NCI-H1436 (cell line): ENCODE data around the gene SH3TC2.

Experiments
- DNase-seq: peaks from one replicate; lab custom pipeline; 2025; lab: John Stamatoyannopoulos, UW

Gene SH3TC2

DNA sequence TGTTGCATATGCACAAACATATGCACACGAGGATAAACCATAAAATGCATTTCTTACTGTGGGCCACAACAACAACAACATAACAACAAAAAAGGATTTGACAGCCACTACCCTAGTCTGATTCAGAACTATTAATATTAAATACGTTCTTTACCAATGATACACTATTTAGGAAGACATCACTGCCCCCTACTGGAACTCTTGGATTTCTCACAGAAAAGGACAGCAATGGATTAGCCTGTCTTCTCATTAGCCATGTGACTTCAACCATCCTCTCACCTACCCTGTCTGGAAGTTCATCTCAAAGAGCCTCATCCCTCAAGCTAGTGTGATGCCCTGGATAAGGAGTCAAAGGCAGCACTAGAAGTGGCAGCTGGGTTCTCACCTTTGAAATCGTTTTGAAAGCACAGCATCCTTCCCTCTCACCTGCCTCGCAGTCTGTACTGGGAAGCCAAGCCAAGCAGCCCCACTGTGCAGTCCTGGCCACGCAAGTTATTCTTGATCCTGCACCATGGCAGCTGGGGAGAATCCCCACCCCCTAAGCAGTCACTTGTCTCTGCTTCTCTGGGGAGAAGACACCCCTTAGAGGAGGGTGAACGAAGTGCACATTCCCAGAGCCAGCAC, 64.6 kb downstream of the SH3TC2 start:
- DNase-seq = peak; percentile 10

DNA sequence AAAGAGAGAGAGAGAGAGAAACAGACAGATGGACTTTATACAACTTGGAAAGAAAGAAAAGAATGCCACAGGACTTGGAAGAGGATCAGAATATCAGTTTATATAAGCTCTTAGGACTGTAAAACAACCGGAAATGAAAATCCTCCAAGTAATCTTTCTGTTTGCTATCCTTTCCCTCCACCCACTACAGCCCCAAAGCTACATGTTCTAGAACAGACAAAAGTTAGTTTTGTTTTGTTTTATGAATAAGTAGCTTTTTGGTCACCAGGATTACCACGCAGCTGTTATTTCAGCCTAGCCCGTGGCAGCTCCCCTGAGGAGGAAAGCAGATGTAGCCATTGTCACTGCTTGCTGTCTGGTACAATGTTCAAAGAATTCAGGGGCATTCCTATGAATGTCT, 66.6 kb downstream of the SH3TC2 start:
- no peak for DNase-seq

DNA sequence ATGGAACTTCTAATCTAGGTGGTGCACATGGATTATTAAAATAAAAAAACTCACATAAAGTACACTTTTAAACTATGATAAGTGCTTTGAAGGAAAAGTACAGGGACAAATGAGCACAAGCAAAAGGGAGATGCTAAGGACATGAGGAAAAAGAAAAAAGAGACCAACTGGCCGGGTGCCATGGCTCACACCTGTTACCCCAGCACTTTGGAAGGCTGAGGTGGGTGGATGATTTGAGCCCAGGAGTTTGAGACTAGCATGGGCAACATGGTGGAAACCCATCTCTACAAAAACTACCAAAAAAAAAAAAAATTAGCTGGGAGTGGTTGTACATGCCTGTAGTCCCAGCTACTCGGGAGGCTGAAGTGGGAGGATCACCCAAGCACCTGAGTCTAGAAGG, 67.1 kb downstream of the SH3TC2 start:
- DNase-seq = no peak

DNA sequence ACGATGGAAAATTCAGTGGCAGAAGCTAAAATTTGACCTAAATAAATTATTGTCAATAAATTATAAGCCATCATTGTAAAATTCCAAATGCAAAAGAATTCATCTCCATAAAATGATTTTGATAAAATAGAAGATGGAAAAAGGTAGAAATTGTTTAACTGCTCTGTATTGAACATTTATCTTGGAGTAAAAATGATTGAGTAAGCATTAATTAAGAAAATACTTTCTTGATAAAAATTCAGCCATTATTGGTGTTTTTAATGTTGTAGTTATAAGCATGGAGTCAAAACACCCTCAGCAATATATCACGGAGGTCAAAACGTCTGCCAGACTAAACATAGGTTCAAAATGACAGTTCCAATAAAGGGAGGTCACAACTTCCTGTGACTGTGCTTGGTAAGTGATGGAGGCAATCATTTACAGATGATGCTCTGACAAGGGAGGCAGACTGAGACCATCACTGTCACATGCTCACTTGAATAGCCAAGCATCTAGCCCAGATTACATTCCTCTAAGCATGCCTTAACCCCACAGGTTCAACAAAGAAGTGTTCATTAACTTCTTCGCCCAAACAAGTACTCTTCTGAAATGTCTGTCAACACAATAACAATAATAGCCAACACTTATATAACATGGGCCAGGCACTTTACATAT, 69.5 kb downstream of the SH3TC2 start:
- DNase-seq = no peak

DNA sequence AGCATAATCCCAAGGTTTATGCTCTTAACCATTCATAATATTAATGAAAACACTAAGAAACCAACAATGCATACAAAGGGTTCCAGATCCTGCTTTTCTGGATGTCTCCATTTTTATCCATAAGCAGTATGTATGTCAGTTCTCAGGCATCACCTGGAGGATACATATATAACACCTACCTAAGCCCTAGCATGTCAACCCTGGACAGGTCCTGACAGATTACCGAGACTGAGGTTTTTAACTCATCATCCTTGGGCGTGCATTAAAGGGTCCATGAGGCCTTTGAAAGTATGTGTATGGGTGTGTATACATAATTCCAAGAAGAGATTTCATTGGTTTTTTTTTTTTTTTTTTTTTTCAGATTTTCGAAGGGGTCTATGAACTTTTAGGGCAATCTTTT, 70.6 kb downstream of the SH3TC2 start:
- DNase-seq = no peak

DNA sequence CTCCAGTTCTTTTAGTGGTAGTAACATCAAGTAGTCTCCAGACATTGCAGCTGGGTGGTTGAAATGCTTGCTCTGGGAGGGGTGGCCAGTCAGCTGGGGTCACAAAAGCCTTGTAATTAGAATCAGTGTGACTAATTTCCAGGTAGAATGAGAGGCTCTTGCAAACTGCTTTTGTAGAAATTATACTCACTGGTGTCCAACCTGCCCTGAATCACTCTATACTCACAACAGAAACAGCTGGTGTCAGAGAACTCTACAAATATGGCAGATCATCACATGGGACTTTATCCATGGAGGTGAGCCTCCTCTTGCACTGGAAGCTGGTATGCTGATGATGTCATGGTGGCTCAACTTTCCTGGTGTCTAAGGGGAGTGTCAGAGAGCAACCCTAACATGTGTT, 71.3 kb downstream of the SH3TC2 start:
- no peak for DNase-seq

DNA sequence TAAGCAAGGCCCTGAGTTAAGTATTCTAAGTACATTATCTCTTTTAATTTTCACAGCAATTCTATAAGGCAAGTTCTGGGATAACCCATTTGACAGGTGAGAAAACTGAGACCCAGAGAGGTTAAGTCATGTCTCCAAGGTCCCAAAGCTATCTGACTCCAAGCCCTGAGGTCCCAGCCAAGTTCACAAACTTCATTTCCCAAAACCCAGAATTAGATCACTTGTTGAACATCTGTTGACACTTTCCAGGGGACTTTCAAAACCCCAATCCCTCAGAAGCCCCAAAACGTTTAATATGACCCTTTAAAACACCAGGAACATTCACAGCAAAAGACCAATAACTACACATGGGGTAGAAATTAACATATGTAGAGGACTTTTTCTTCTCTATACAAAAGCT, 72.0 kb downstream of the SH3TC2 start:
- DNase-seq = no peak

DNA sequence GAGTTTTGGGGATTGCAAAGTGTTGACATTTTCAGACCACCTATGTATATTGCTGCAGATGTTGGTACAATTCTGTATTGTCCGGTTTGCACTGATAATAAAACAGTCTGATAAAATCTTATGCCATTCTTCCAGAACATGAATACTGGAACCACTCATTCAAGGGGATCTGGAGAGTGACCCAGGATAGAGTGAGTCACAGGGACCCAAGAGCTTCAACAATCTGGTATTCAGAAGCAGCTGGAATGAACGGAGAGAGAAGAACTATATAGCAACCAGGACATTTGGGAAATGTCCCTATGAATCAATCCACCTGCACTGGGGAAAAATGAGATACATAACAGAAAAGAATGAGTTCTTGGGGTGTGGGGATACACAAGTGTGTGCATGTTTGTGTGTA, 73.3 kb downstream of the SH3TC2 start:
- DNase-seq = no peak

DNA sequence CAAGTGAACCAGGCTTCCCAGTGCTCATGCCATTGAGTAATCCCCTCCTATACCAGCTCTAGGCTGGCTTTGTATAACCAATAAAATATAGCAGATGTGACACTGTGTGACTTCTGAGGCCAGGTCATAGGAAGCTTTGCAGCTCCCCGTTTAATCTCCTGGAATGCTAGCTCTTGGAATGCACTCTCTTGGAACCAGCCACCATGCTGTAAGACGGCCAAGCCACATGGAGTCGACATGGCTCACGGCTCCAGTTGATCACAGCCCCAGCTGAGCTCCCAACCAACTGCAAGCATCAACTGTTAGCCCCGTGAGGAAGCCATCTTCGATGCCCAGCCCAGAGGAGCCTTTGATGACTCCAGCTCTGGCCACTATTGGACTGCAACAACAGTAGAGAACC, 74.5 kb downstream of the SH3TC2 start:
- no peak for DNase-seq

DNA sequence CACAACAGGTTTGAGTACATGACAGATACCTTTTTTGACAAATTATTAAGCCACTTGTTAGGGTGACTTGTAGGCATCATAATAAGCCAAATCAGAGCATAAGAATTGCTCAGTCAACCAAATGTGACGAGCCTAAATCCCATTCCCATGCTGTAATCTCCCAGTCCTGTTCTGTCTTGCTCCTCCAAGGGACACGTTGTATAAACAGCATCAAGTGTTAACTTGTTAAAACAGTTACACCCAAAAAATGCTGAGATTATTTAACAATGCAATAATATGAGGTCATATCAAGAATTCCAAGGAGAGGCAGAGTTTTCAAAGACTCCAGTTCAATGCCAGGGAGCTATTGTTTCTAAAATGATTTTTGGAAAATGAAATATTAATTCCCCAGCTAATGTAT, 76.2 kb downstream of the SH3TC2 start:
- DNase-seq = no peak

DNA sequence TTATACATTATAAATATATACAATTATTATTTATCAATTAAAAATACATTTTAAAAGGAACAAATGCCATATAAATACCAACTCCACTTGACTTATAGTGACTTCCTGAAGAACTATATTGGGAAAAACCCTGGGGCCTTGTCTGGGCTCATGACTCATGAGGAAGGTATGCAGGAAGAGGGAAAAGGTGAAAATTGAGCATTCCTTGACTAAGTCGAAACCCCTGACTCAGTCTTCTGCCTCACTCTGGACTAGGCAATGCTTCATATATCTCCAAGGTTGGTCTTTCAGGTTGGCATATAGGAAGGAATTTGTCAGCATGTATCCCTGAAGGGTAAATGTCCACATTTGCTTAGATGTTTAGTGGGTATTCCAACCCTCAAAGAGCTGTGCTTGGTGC, 78.5 kb downstream of the SH3TC2 start:
- DNase-seq = no peak

DNA sequence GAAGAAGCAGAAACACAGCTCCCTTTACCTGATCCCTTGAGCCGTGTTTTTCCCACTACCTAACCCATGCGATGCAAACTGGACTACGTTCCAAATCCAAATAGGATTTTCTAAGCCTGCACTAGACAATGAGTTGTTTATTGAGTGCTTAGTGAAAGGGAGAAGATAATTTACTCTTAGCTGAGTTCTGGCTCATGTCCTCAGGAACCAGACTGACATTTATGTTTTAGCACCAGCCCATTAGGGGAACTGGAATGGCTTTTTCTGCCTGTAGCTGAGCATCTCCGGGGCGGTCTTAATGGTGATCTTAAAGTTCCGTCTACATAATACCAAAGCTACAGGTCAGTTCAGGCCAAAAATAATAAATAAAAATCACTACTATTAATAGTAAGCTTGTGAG, 81.5 kb downstream of the SH3TC2 start:
- no peak for DNase-seq

DNA sequence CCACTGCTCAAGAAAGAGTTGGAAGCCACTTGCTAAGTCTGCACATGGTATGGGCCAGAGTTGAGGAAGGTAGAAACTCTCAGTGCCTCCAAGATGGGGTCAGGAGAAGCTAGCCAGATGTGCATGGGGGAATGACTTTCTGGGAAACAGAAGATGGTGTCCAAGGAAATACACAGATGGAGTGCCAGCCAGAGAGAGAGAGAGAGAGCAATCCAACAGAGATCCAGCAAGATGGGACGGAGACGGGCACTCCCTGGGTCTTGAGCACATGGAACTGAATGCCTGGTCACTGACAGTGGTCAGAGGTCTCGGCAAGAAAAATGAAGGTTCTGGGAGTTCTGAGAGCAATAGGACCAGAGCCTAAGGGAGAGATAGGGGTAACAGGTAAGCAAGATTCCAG, 82.1 kb downstream of the SH3TC2 start:
- no peak for DNase-seq

DNA sequence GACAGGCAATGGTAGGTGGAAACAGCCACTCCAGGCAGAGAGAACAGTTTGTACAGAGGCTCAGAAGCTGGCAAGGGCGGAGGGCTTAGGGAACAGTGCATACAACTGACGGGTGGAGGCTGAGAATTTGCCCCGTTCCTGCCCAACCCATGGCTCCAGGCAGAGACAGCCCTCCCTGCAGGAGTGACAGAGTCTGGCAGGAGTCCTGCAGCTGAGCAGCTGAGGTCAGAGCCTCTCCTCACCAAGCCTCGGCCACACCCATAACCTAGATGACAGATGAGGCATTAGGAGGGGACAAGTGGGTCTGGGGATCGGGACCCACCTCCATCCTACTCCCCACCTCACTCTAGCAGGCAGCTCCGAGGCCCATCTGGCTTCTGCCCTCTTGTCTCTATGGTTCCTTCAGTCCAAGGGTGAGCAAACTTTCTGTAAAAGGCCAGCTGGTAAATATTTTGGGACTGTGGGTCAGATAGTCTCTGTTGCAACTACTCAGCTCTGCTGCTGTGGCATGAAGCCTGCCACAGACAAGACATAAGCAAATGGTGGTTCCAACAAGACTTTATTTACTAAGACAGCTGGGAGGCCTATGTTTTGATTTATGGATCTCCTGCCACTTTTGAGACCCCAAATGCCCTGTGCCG, 83.7 kb downstream of the SH3TC2 start:
- no peak for DNase-seq

DNA sequence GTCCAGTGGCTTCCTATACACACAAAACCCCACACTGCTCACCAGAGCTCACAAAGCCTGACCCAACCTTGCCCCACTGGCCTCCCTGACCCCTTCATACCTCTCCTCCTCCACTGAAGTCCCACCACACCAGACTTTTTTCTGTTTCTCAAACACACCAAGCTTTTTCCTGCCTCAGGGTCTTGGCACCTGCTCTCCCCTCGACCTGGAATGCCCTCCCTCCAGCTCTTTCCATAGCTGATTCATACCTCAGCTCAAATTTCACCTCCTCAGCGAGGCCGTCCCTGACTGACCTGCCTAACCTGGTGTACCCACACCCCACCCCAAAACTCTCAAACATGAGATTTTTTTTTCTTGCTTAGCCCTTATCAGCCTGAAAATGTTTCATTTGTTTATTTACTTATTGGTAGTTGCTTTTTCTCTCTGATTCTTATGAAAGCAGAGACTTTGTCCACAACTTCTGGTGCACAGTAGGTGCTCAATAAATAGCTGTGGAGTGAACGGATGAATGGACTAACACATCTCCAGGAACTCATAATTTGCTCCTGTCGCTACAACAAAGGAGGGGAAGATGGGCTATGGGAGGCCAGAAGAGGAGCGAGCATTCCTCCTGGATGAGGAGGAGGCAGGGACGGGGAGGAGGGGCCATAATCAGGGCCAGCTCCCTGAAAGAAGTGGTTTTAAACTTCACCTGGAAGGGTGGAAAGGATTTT, 84.3 kb downstream of the SH3TC2 start:
- no peak for DNase-seq

DNA sequence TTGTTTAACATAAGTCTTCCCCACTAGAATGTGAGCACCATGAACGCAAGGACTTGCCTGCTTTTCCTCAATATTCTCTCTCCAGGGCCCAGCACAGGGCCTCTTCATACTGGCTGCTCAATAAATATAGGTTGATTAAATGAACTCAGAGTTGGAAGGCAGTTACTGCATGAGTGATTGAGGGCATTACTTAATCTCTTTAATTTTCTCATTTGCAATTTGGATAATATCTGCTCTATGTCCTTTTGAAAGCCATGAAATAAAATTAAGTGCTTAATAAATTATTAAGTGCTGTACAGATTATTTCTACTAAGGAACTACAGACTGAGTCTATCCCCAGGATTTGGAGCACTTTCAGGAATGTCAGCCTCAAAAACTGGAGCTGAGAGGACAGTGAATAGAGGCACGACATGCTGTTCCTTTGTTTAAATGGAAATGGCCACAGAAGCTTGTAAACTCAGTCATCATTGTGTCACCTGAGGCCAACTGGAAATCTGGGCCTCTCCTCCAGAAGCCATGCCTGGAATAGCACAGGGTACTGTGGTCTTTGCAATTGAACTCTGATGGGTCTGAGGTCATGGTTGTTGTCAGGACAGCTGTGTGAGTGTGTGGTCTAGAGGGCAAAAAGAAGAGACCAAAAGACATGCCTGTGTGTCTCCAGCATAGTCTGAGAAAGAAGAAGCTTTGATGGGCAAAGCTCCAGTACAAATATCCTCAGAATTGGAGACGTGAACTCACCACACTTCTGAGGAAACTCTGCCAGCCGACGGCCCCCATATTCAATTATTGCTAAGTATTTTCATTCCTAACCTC, 86.1 kb downstream of the SH3TC2 start:
- no peak for DNase-seq

DNA sequence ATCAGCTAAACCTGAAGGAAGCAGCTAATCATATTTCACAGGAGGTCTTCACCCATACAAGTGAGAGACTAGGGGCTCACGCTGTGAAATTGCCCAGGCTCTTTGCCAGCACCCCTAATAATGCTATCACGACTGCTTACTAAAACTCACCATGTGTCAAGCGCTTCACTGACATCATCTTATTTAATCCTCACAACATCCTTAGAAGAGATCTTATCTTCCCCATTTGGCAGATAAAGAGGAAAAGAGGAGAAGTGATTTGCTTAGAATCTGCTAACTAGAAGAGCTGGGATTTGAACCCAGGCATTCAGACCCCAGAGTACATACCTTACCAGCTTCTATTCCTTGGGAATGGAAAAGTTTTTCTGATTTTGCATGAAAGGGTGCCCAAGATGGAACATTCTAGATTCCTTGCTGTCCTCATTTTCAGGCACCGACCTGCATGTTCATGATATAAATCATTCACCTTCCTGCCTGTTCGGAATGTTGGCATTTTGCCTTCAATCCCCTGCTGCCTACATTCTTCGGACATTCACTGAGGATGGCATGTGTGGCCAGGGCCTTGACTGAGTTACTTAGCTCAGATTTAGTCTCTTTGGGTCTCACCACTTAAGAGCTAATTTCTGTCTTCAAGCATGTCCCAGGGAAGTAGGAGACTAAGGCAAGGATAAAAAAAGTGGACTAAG, 88.1 kb downstream of the SH3TC2 start:
- no peak for DNase-seq

DNA sequence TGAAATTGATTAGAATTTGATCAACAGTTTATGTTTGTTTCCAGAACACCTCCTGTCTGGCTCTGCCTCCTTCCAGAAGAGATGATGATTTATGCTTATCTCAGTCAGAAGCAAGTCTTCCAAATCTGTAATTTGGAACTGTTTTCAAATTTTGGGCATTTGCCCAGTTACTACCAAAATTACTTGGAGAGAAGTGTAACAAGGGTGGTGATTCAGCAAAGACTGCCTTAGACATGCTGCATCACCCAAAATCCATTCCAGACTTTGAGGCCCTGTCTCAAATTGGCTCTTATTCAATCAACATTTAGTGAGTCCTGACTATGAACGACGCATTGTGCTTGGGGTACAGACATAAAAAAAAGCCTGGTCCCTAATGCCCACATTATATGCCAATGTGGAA, 89.4 kb downstream of the SH3TC2 start:
- no peak for DNase-seq

DNA sequence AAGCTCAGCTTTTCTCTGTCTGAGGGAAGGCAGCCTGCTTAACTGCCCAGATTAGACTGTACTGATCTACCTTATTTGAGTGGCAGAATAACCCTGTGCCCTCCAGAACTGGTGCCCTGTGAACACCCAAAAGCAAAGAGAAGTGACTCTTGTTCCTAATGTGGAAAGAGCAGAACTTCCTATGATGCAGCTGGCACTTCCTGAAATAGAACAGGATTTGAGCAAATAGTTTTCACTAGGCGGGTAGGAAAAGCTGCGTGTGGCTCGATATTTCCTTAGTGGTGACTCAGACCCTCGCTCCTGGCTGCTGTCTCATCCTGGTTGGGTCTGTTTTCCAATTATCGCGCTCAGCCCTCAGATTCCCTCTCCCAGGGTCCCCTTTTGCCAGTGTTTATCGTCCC, 89.9 kb downstream of the SH3TC2 start:
- DNase-seq = no peak

DNA sequence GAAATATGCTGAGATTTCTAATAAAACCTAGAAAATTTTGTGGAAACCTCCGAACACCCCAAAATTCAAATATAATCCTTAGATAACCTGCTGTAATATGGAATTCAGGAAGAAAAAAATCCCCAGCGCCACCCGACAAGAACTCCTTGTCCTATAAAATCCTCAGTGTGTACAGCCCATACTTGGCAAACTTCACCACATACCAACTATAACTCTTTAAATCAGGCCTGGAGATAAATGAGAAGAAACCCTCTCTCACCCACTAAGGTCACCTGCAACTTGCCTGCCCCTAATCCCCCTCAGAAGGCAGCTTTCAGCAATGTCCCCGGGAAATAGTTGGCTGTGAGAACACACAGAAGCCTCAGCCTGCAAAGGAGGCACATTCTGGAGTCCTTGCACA, 90.5 kb downstream of the SH3TC2 start:
- DNase-seq = no peak

DNA sequence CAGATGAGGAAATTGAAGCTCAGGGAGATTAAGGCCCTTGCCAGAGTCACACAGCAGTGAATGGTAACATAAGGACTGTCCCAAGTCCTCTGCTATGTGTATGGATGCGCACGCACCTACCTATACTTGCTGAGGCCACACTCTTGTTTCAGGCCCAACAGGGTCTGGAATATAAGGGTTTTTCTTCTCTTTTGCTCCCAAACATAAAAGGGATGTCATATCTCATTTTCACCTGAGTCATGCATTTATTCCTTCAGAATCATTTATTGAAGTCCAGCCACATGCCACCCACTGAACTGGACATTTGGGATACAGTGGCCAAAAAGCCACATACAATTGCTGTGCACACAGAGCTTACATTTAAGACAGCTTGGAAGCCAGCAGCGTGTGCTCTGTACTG, 92.0 kb downstream of the SH3TC2 start:
- DNase-seq = no peak

DNA sequence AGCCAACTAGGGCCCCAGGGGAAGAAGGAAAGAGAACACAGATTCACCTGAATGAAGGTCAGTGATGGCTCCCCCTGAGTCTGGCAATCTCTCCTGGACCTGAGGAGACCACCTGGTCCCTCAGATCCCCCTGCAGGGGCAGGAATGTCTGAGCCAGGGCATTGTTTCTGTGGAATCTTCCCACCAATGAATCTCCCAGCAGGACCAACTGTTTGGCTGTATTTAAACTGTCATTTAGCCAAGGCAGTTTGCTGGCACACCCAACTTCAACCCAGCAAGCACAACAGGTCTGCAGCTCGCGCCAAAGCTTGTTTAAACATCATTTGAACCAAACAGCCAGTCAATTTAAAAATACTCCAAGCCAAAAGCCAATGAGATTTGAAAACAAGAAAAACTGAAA, 92.6 kb downstream of the SH3TC2 start:
- DNase-seq = no peak
